T-helper 2 cell (primary cell): ENCODE results near the gene TFDP1.
A peak's percentile ranks its signal among the peaks of the same experiment; 100 is the strongest.

ENCODE experiments used
- DNase-seq, 5 experiments: peaks; one replicate each; pipeline versions ENCODE4 v3.0.0 to v3.0.0-alpha.2; 2012 to 2022

Gene TFDP1

GRCh38 chr13:113598481-113598880, 13.9 kb downstream of the TFDP1 start:
- no peak for DNase-seq

GRCh38 chr13:113599391-113599790, 14.8 kb downstream of the TFDP1 start:
- no peak for DNase-seq

- DNase-seq = no peak
These were observed 16.9 kb downstream of the TFDP1 start for GRCh38 chr13:113601166-113602070.

GRCh38 chr13:113602291-113602988, 17.9 kb downstream of the TFDP1 start:
- no peak for DNase-seq

GRCh38 chr13:113603116-113603710, 18.7 kb downstream of the TFDP1 start:
- no peak for DNase-seq

- no peak for DNase-seq
These were observed 19.6 kb downstream of the TFDP1 start for GRCh38 chr13:113604186-113604585.

GRCh38 chr13:113605461-113605860, 20.9 kb downstream of the TFDP1 start:
- DNase-seq = no peak

- DNase-seq = no peak
These were observed 21.4 kb downstream of the TFDP1 start for GRCh38 chr13:113605866-113606438.

- peak in 1 of 5 experiments; percentile 26 for DNase-seq
These were observed 22.7 kb downstream of the TFDP1 start for GRCh38 chr13:113607056-113607888.

- no peak for DNase-seq
These were observed 23.5 kb downstream of the TFDP1 start for GRCh38 chr13:113607889-113608635.

GRCh38 chr13:113608967-113609533, 24.5 kb downstream of the TFDP1 start:
- no peak for DNase-seq

- DNase-seq = no peak
These were observed 25.1 kb downstream of the TFDP1 start for GRCh38 chr13:113609616-113610015.

- DNase-seq = no peak
These were observed 25.7 kb downstream of the TFDP1 start for GRCh38 chr13:113610266-113610665.

- DNase-seq = no peak
These were observed 27.4 kb downstream of the TFDP1 start for GRCh38 chr13:113611996-113612395.

- no peak for DNase-seq
These were observed 28.1 kb downstream of the TFDP1 start for GRCh38 chr13:113612607-113613006.

GRCh38 chr13:113613789-113614379, 29.3 kb downstream of the TFDP1 start:
- DNase-seq = no peak

GRCh38 chr13:113616281-113616906, 31.8 kb downstream of the TFDP1 start:
- DNase-seq = no peak

GRCh38 chr13:113616991-113617749, 32.6 kb downstream of the TFDP1 start:
- DNase-seq = no peak

GRCh38 chr13:113617961-113618360, 33.4 kb downstream of the TFDP1 start:
- no peak for DNase-seq
